Hematopoietic multipotent progenitor cell treated with erythropoietin and hydrocortisone succinate and interleukin-3 and kit ligand, for 8 days (in vitro differentiated cells): Measurements from ENCODE around the gene SHROOM2.
"Not testable (repeated sequence)": the region's sequence is repeated elsewhere in the genome, so short reads cannot be mapped to it uniquely, and the experiment has no call there.

Source experiments
- DNase-seq: peaks from one replicate; pipeline ENCODE4 v3.0.0-alpha.2; 2015

The SHROOM2 gene, protein sequence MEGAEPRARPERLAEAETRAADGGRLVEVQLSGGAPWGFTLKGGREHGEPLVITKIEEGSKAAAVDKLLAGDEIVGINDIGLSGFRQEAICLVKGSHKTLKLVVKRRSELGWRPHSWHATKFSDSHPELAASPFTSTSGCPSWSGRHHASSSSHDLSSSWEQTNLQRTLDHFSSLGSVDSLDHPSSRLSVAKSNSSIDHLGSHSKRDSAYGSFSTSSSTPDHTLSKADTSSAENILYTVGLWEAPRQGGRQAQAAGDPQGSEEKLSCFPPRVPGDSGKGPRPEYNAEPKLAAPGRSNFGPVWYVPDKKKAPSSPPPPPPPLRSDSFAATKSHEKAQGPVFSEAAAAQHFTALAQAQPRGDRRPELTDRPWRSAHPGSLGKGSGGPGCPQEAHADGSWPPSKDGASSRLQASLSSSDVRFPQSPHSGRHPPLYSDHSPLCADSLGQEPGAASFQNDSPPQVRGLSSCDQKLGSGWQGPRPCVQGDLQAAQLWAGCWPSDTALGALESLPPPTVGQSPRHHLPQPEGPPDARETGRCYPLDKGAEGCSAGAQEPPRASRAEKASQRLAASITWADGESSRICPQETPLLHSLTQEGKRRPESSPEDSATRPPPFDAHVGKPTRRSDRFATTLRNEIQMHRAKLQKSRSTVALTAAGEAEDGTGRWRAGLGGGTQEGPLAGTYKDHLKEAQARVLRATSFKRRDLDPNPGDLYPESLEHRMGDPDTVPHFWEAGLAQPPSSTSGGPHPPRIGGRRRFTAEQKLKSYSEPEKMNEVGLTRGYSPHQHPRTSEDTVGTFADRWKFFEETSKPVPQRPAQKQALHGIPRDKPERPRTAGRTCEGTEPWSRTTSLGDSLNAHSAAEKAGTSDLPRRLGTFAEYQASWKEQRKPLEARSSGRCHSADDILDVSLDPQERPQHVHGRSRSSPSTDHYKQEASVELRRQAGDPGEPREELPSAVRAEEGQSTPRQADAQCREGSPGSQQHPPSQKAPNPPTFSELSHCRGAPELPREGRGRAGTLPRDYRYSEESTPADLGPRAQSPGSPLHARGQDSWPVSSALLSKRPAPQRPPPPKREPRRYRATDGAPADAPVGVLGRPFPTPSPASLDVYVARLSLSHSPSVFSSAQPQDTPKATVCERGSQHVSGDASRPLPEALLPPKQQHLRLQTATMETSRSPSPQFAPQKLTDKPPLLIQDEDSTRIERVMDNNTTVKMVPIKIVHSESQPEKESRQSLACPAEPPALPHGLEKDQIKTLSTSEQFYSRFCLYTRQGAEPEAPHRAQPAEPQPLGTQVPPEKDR (N-terminal part only)

DNA sequence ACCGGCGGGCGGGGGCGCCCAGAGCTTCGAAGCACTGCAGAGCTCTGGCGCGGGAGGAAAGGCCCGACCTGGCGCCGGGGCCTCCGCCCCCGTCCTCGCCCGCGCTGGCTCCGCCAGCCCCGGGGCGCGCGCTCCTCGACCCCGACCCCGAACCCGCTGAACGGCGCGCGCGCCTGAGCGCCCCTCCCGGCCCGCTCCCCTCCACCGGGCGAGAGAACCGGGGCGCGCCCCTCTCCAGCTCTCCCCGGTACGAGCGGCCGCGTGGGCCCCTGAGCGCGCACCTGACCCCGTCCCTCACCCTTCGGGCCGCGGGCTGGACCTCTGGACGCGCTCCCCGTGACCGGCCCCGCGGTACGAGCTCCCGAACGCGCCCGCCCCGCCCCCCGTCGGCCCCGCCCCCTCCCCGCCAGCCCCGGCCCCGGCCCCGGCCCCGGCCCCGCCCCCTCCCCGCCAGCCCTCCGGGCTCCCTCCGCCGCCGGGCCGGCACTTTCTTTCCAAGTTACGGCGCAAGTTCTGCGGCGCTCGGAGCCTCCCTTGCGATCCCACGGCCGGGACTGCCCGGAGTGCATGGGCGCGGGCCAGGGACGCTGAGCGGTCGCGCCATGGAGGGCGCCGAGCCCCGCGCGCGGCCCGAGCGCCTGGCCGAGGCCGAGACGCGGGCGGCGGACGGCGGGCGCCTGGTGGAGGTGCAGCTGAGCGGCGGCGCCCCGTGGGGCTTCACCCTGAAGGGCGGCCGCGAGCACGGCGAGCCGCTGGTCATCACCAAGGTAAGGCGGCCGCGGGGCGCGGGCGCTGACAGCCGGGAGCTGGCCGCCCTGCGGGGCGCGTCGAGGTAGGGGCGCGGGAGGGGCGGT lies at the start of gene SHROOM2:
SHROOM2 (plus strand) TSS at position 486 of the 854 bp plus-strand sequence; CDS start at position 603, 117 bp downstream.
- no peak for DNase-seq

GRCh38 chrX:9737363-9737762 lies 48.9 kb upstream of the SHROOM2 start:
- no peak for DNase-seq

DNA sequence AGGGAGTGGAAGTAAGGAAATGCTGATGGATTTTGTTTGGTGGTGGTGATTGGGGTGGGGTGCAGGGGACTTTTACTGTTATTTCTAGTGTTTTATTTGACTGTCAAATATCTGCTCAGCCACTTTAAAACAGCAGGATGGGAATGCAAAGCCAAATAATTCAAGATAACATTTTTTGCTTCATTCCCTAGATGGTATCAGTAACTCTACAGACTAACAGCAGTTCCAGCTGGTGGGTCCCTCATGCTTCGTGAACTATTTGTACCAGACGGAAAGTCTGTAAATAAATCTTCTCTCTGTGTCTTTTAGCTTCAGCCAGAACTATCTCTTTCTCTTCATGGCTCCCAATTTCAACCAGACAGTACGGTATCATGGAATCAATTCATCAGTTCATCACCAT lies 48.1 kb upstream of the SHROOM2 start:
- no peak for DNase-seq

DNA sequence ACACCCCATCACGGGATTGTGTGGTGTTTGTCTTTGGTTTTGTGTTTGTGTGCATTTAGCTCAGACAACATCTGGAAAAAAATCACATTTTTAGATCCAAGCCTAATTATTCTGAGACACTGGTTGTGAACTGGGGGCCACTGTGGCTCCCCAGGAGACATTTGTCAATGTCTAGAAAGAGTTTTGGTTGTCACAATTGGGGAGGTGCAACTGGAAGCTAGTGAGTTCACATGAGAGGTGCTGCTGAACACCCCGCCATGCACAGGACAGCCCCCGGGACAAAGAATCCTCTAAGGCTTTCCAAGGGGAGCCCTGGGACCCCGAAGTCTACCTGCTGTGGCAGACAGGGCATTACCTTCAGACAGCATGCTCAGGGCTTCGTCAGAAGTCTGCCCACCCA lies 47.1 kb upstream of the SHROOM2 start:
- no peak for DNase-seq

DNA sequence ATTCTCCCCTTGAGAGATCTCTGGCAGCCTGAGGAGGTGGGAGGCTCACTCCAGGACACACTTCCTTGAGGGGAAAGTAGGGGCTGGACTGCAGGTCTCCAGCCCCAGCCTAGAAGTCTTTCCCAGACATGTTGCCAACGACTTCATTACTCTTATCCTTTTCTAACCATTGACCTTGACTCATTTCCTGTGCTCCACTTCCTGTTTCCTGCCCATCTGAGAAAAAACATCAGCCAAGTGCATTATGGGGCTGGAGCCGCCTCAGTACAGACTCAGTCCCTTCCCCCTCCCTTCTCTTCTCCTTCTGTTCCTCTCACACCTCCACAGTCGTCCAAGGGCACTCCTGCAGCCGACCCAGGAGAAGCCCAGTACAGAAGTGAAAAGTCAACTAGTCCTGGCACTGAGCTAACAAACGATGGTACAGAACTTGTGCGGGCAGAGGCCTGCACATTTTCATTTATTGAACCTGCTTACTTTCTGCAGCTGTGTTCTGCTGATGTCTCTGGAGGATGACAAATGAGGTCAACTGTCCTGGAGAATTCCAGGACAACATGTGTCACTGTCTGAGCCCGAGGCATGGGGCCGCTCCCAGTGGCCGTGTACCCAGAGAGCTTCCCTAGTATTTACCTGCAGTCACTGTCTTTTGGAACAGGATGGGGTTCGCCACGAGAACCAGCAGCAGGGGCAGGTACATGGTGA lies 40.7 kb upstream of the SHROOM2 start:
- DNase-seq, result no peak

DNA sequence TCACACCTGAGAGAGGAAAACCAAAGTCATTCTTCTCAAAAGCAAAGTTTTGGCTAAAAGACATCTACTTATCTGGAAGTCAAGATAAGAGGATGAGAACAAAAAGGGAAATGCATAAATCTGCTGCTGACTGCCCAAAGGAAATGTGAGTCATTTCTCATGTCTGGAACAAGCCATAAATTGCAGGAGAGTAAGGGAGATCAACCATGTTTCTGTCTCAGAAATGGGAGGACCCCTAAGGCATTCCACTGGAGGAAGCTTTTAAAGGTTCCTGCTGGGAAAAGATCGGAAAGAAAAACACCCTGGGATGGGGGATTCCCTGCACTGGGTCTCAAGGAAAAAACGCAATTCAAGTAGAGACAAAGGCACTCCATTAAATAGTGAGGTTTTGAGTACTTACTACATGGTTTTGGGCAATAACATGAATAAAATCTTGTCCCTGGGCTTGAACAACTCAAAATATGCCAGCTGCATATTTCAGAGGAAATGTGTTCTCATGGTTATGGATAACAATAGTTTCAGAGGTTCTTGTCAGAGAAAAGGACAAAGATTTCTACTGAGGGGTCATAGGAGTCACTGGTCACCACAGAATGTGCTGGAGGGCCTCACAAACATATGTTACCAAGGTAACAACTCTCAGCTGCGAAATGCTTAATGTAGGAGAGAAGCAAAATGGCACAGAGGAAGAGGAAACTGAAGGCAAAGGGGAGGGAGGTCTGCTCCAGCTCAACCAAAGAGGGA lies 39.9 kb upstream of the SHROOM2 start:
- DNase-seq, result no peak

DNA sequence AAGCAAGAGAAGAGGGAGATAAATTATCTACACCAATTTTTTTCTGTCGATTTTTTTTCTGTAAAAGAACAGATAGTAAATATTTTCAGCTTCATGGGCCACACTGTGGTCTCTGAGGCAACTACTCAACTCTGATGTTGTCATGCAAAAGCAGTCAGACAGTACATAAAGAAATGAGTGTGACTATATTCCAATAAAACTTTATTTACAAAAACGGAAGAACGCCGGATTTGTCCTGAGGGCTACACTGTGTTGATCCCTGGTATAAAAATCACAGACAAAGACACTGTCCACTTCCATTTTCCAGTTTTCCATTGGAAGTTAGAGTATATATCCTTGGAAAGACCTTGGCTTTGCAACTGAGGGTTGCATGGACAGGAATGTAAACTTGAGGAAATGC lies 38.6 kb upstream of the SHROOM2 start:
- DNase-seq, result no peak

DNA sequence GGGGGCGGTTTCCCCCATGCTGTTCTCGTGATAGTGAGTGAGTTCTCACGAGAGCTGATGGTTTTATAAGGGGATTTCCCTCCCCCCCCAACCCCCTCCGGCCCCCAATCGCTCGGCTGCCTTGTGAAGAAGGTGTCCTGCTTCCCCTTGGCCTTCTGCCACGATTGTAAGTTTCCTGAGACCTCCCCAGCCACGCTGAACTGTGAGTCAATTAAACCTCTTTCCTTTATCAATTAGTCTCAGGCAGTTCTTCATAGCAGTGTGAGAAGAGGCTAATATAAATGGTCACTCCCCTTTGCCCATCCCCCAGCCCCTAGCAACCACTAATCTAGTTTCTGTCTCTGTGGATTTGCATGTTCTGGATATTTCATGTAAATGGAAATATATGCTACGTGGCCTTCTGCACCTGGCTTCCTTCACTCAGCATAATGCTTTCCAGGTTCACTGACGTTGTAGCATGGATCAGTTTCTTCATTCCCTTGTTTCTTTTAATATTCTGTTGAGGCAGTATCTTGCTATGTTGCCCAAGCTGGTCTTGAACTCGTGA lies 37.0 kb upstream of the SHROOM2 start:
- no peak for DNase-seq

GRCh38 chrX:9757366-9757765 lies 28.9 kb upstream of the SHROOM2 start:
- no peak for DNase-seq

GRCh38 chrX:9758021-9758638 lies 28.1 kb upstream of the SHROOM2 start:
- no peak for DNase-seq

DNA sequence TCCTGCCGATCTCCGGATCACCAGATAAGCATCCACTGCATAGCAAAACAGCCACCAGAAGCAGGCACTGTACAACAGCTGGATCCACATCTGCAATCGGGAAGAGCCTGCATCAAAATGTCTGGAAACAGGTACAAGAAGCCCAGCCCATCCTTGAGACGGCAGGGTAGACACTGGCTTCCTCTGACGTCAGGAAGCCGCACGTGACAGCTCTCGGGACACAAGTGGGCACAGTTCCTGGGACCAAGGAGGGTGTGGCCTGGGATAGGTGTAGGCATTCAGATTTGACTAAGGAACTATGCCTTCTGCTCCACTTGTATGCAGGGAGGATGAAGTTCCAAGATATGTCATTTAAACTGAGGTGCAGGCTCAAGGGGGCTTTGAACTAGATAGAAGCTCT lies 26.9 kb upstream of the SHROOM2 start:
- no peak for DNase-seq

- DNase-seq, result no peak
These were observed 21.0 kb upstream of the SHROOM2 start for GRCh38 chrX:9765072-9765736.

- DNase-seq, result no peak
These were observed 20.5 kb upstream of the SHROOM2 start, which contains the start of gene GPR143 for GRCh38 chrX:9765737-9766097. Gene GPR143, minus strand, starts transcription at chrX:9765847. Its CDS starts 30 bp downstream, at chrX:9765817.

GRCh38 chrX:9767375-9767774 lies 18.9 kb upstream of the SHROOM2 start:
- no peak for DNase-seq

- DNase-seq, result not testable (repeated sequence)
These were observed 17.8 kb upstream of the SHROOM2 start for GRCh38 chrX:9768321-9768839.

GRCh38 chrX:9770319-9770718 lies 15.9 kb upstream of the SHROOM2 start:
- no peak for DNase-seq

GRCh38 chrX:9772943-9773342 lies 13.3 kb upstream of the SHROOM2 start:
- DNase-seq, result no peak

DNA sequence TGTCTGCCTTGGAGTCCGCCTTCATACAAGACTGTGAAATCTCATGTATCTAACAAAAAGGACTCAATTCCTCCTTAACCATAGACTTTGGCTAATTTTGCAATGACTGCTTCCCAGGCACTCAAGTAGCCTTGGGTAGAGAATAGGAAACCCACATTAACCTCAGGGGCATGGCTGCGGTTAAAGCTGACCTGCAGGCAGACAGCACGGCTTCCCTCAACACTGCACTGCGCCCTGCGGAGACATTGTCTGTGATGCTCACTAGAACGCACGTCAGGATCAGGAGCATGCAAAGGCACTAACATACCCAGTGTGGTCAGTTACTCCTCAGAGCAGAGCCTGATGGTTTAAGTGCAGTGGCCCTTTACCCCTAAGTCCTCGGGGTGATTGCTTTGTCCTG lies 10.3 kb upstream of the SHROOM2 start:
- no peak for DNase-seq

- no peak for DNase-seq
These were observed 4.3 kb upstream of the SHROOM2 start for GRCh38 chrX:9781941-9782340.
